Neural progenitor cell (in vitro differentiated cells): ENCODE results near the gene GALR2.

Source experiments
- EZH2 ChIP-seq: fragments of 200-600 bp; sonication (generic); IDR thresholded peaks from 2 replicates; pipeline ENCODE4 v1.6.1; 2017; ENCODE audit warnings: antibody characterized with exemption, mild to moderate bottlenecking, moderate library complexity
- TF ChIP-seq, protein P1 (sequence below): fragments of 200-600 bp; sonication (generic); IDR thresholded peaks from 2 replicates; pipeline ENCODE4 v1.5.1; 2017; ENCODE audit warnings: antibody characterized with exemption, mild to moderate bottlenecking

DNA sequence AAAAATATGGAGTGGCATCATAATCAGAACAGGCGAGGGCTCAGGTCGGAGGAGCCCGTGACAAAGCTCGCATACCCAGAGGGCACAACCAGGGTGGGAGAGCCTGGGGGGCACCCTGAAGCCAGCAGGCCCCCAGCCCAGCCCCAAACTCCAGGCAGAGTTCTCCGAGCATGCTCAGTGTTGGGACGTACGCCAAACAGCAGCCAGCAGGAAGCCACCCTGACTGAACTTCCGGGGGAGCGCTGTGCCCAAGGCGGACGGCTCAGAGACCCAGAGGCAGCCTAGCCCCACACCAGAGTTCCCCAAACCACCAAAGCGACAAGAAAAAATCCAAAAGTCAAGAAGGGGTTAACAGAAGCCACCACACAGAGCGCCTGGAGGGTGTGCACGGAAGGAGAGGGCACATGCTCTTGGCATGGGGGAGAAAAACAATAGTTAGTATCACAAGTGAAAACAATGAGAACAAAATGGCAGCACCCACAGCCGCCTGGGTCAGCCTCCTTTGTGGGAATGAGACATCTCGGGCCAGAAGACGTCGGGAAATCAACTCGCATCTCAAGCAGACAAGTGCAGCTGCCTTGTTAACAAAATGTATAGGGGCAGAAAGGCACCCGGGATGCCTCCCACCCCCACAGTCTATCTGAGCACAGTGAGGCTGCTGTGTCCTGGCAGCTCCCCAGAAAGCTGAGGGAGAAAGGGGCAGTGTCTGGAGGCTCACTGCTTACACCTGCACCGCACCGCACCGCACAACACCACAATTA, 17.1 kb downstream of the GALR2 start:
- TF ChIP-seq, protein P1, sequence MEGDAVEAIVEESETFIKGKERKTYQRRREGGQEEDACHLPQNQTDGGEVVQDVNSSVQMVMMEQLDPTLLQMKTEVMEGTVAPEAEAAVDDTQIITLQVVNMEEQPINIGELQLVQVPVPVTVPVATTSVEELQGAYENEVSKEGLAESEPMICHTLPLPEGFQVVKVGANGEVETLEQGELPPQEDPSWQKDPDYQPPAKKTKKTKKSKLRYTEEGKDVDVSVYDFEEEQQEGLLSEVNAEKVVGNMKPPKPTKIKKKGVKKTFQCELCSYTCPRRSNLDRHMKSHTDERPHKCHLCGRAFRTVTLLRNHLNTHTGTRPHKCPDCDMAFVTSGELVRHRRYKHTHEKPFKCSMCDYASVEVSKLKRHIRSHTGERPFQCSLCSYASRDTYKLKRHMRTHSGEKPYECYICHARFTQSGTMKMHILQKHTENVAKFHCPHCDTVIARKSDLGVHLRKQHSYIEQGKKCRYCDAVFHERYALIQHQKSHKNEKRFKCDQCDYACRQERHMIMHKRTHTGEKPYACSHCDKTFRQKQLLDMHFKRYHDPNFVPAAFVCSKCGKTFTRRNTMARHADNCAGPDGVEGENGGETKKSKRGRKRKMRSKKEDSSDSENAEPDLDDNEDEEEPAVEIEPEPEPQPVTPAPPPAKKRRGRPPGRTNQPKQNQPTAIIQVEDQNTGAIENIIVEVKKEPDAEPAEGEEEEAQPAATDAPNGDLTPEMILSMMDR, result no peak
- no peak for TF ChIP-seq EZH2
